MM.1S (cell line): ENCODE measurements around the gene RNF123.

ENCODE experiments used
- EZH2 ChIP-seq: fragments of 300-600 bp; sonication (generic); optimal IDR thresholded peaks from 2 replicates; pipeline ENCODE3; 2017; ENCODE audit warnings: low read depth, mild to moderate bottlenecking, antibody characterized with exemption, low read length, mixed read lengths
- EZH2phosphoT487 ChIP-seq: fragments of 300-600 bp; sonication (generic); IDR thresholded peaks from 2 replicates; pipeline ENCODE4 v1.6.1; 2018; ENCODE audit warnings: antibody characterized with exemption, low read length
- TF ChIP-seq, protein P1 (sequence below): fragments of 300-600 bp; sonication (generic); IDR thresholded peaks from 2 replicates; pipeline ENCODE4 v1.5.1; 2016; ENCODE audit warnings: antibody characterized with exemption, low read length, mixed read lengths

DNA sequence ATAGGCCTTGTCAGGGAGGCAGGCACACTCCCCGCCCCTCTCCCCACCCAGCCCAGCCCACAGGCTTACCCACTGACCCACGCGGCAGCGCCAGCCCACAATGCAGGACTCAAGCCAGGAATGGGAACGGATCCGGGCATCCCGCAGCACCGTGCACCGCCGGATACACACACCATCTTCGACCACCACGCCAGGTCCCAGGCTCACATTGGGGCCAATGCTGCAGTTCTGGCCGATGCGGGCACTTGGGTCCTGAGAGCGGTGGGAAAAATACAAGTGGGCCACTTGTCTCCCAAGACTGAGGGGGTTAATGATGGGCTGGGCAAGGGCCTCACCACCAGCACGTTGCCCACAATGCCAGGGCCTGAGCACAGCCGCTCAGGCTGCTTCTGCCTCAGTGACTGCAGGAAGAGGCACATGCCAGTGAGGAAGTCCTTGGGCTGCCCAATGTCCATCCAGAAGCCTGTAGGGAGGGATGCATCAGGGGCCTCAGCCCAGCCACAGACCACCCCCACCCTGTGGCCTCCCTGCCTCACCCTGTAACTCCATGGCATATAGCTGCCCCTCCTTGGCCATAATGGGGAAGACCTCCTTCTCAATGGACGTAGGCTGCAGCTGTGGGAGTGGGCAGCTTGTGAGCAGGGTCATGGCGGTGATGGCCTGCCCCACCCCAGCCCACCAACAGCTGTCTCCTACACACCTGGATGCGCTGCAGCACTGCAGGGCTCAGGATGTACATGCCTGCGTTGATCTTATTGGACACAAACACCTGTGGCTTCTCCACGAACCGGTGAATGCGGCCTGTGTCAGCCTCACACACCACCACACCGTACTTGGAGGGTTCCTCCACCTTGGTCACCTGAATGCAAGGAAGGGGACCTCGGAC, 32.8 kb downstream of the RNF123 start:
- TF ChIP-seq, protein P1, sequence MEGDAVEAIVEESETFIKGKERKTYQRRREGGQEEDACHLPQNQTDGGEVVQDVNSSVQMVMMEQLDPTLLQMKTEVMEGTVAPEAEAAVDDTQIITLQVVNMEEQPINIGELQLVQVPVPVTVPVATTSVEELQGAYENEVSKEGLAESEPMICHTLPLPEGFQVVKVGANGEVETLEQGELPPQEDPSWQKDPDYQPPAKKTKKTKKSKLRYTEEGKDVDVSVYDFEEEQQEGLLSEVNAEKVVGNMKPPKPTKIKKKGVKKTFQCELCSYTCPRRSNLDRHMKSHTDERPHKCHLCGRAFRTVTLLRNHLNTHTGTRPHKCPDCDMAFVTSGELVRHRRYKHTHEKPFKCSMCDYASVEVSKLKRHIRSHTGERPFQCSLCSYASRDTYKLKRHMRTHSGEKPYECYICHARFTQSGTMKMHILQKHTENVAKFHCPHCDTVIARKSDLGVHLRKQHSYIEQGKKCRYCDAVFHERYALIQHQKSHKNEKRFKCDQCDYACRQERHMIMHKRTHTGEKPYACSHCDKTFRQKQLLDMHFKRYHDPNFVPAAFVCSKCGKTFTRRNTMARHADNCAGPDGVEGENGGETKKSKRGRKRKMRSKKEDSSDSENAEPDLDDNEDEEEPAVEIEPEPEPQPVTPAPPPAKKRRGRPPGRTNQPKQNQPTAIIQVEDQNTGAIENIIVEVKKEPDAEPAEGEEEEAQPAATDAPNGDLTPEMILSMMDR, result no peak
- TF ChIP-seq EZH2, result no peak
- TF ChIP-seq EZH2phosphoT487, result no peak
